DMS153 (cell line): ENCODE data around the gene SEMA7A.

Source experiments
- DNase-seq: peaks from one replicate; lab custom pipeline; 2025; lab: John Stamatoyannopoulos, UW

Gene SEMA7A

GRCh38 chr15:74430510-74430951 lies 3.2 kb downstream of the SEMA7A start:
- DNase-seq = no peak

GRCh38 chr15:74429781-74430400 lies 3.9 kb downstream of the SEMA7A start:
- no peak for DNase-seq

GRCh38 chr15:74428970-74429780 lies 4.6 kb downstream of the SEMA7A start:
- DNase-seq = no peak

GRCh38 chr15:74428442-74428787 lies 5.3 kb downstream of the SEMA7A start:
- no peak for DNase-seq

- DNase-seq = no peak
These were observed 5.9 kb downstream of the SEMA7A start for GRCh38 chr15:74427607-74428441.

- no peak for DNase-seq
These were observed 7.1 kb downstream of the SEMA7A start for GRCh38 chr15:74426404-74427281.

GRCh38 chr15:74425630-74426029 lies 8.1 kb downstream of the SEMA7A start:
- DNase-seq = no peak

GRCh38 chr15:74424901-74425528 lies 8.7 kb downstream of the SEMA7A start:
- DNase-seq = no peak

- DNase-seq = no peak
These were observed 10.1 kb downstream of the SEMA7A start for GRCh38 chr15:74423431-74424257.

GRCh38 chr15:74422652-74423430 lies 10.9 kb downstream of the SEMA7A start:
- no peak for DNase-seq

- DNase-seq = no peak
These were observed 11.5 kb downstream of the SEMA7A start for GRCh38 chr15:74422265-74422651.

GRCh38 chr15:74421302-74422245 lies 12.2 kb downstream of the SEMA7A start:
- DNase-seq = no peak

- DNase-seq = no peak
These were observed 13.4 kb downstream of the SEMA7A start for GRCh38 chr15:74420193-74420905.

GRCh38 chr15:74419432-74419831 lies 14.3 kb downstream of the SEMA7A start:
- DNase-seq = no peak

GRCh38 chr15:74418575-74419338 lies 15.0 kb downstream of the SEMA7A start:
- no peak for DNase-seq

GRCh38 chr15:74417670-74418069 lies 16.1 kb downstream of the SEMA7A start:
- DNase-seq = no peak

- no peak for DNase-seq
These were observed 16.5 kb downstream of the SEMA7A start for GRCh38 chr15:74417225-74417624.
